Esophagus muscularis mucosa (tissue), 4 donors: ENCODE measurements around the gene RDH11. TPM values are rescaled to one million over a fixed set of nuclear protein-coding genes. Genes with fewer than 3 reads are reported as not detected.
"Not testable (repeated sequence)": the region's sequence is repeated elsewhere in the genome, so short reads cannot be mapped to it uniquely, and the experiment has no call there.

Source experiments
- DNase-seq: peaks from one replicate; pipeline ENCODE4 v3.0.0-alpha.2; 2017; ENCODE audit errors: extremely low spot score
- H3K27ac ChIP-seq, 4 donors: fragments of 200-600 bp; sonication (generic); replicated peaks in 1 of 4; 1 replicate in 3 of 4; 2 replicates in 1 of 4; pipeline ENCODE4 v1.5.1; 2016 to 2019; ENCODE audit warnings: mild to moderate bottlenecking in 1 of 4
- H3K27me3 ChIP-seq, 4 donors: fragments of 200-600 bp; sonication (generic); one replicate each; pipeline versions ENCODE4 v1.5.1 to v1.6.0; 2016 to 2019
- H3K36me3 ChIP-seq, 4 donors: fragments of 200-600 bp; sonication (generic); one replicate each; pipeline ENCODE4 v1.5.1; 2016 to 2019
- H3K4me1 ChIP-seq, 4 donors: fragments of 200-600 bp; sonication (generic); one replicate each; pipeline ENCODE4 v1.5.1; 2016 to 2019
- H3K4me3 ChIP-seq, 4 donors: fragments of 200-600 bp; sonication (generic); 1 replicate in 2 of 4; 2 replicates in 2 of 4; pipeline ENCODE4 v1.5.1; 2016 to 2019; ENCODE audit warnings: mild to moderate bottlenecking in 4 of 4, moderate library complexity in 1 of 4
- H3K9me3 ChIP-seq, 4 donors: fragments of 200-600 bp; sonication (generic); 1 replicate in 3 of 4; 2 replicates in 1 of 4; pipeline ENCODE4 v1.5.1; 2016 to 2019
- EP300 ChIP-seq: sonication (generic); formaldehyde crosslinking; IDR thresholded peaks from one replicate; pipeline ENCODE4 v1.6.1; 2017; ENCODE audit warnings: antibody characterized with exemption
- POLR2A ChIP-seq: fragments of 450-650 bp; IDR thresholded peaks from one replicate; pipeline ENCODE4 v1.6.1; 2017; ENCODE audit warnings: antibody characterized with exemption, moderate library complexity, mild to moderate bottlenecking, low read depth
- POLR2AphosphoS5 ChIP-seq, 2 donors: sonication (generic); formaldehyde crosslinking; IDR thresholded peaks; one replicate each; pipeline ENCODE4 v1.6.1; 2017; ENCODE audit warnings: antibody characterized with exemption in 2 of 2
- WGBS: methylation state at CpG from one replicate; pipeline ENCODE4 v1.1.5; 2018; 5-methylcytosine and 5-hydroxymethylcytosine counted together
- intact Hi-C: fragments of 100-400 bp; cut with DNase I; formaldehyde crosslinking; loops from one replicate; pipeline ENCODE4 v1.15.1; 2023
- total RNA-seq, 4 donors: library from RNA; depleted of rRNA; stranded (reverse); fragments of >200 nt; gene quantifications; one replicate each; pipeline versions ENCODE4 v1.1.0 to v1.2.1, GENCODE V29; 2016
- TF ChIP-seq, protein P1 (sequence below), 3 experiments: fragments of 200-600 bp in 2 of 3; fragments of 450-650 bp in 1 of 3; sonication (generic) in 2 of 3; IDR thresholded peaks; one replicate each; pipeline ENCODE4 v1.5.1; 2017 to 2019; ENCODE audit warnings: antibody characterized with exemption in 3 of 3, mild to moderate bottlenecking in 2 of 3, moderate library complexity in 1 of 3

Gene RDH11
- total RNA-seq, 4 donors from 2014 or later, result 29.9 to 36.9 (median 33.6) TPM

DNA sequence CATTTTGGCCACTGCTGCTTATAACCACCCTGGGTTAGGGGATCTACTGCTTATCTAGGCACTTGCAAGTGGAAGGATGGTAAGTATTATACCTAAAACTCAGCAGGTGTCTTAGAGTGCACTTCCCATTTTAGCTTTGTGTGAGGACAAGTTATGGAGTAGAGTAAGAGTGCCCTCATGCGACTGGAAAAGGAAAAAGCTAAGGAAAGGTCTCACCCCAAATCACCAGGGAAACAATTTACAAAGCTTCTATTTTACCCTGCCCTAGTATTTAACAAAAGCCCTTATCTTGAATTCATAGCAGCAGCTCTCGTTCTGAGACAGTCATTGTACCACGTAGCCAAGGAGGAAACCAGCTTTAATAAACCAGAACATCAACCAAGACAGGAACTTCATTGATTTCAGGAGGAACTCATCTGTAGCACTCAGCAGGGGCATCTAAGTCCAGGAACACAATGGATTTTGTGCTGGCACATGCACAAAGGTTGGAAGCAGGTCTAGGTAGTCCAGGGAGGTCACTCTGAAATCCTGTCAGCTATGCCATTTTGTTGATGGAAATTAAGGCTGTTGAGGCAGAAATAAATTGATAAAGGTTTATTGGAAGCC lies 9.0 kb upstream of the RDH11 start:
- WGBS, result 0% methylated on average over 3 of the region's 3 CpGs
- no peak for DNase-seq
- no peak overlapping the region for H3K4me3 ChIP-seq
- H3K27ac ChIP-seq, result no peak overlapping the region
- H3K4me1 ChIP-seq, result no peaks in the 10 kb centered on the region
- no peaks in the 10 kb centered on the region for H3K27me3 ChIP-seq
- H3K9me3 ChIP-seq, result no peaks in the 10 kb centered on the region
- TF ChIP-seq POLR2AphosphoS5 (IDR thresholded peaks at IDR 0.05), result no peak
- TF ChIP-seq, protein P1, sequence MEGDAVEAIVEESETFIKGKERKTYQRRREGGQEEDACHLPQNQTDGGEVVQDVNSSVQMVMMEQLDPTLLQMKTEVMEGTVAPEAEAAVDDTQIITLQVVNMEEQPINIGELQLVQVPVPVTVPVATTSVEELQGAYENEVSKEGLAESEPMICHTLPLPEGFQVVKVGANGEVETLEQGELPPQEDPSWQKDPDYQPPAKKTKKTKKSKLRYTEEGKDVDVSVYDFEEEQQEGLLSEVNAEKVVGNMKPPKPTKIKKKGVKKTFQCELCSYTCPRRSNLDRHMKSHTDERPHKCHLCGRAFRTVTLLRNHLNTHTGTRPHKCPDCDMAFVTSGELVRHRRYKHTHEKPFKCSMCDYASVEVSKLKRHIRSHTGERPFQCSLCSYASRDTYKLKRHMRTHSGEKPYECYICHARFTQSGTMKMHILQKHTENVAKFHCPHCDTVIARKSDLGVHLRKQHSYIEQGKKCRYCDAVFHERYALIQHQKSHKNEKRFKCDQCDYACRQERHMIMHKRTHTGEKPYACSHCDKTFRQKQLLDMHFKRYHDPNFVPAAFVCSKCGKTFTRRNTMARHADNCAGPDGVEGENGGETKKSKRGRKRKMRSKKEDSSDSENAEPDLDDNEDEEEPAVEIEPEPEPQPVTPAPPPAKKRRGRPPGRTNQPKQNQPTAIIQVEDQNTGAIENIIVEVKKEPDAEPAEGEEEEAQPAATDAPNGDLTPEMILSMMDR (IDR thresholded peaks at IDR 0.05), result peak; percentile 53 to 77 (median 72)
- no peak for TF ChIP-seq POLR2A
- TF ChIP-seq EP300, result no peak
- intact Hi-C loops, result loop anchor here (5.0 to 10.0 kb wide), 2 partner anchors 120 to 277 kb away; no protein-coding TSS in a partner anchor
- no peaks in the 10 kb centered on the region for H3K36me3 ChIP-seq

DNA sequence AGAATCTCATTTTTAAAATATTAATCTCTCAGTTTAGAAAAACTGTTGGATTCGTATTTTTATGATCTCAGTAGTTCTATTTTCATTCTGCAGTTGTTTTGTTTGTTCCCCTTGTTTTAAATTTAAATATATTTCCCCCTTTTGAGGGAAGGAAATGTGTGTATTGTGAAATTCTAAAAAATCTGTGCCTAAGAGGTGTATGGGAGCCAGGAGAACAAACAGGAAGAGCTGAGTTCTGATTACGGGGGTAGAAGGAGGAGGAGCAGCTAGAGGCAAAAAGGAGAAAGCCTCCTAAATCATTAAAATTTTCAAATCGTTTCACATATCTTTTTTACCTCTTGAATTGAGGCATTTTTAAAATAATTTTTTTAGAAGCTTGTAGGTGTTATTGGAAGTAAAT lies 8.4 kb upstream of the RDH11 start:
- H3K36me3 ChIP-seq, result no peaks in the 10 kb centered on the region
- intact Hi-C loops, result loop anchor here (5.0 to 10.0 kb wide), 2 partner anchors 119 to 277 kb away; no protein-coding TSS in a partner anchor
- H3K4me3 ChIP-seq, result no peak overlapping the region
- 42% methylated on average over 3 of the region's 3 CpGs for WGBS
- TF ChIP-seq, protein P1 (IDR thresholded peaks at IDR 0.05), result no peak
- TF ChIP-seq EP300 (no peak), POLR2A (no peak), POLR2AphosphoS5 (IDR thresholded peaks at IDR 0.05) (no peak)
- no peaks in the 10 kb centered on the region for H3K9me3 ChIP-seq
- H3K4me1 ChIP-seq, result no peaks in the 10 kb centered on the region
- H3K27ac ChIP-seq, result no peak overlapping the region
- no peak for DNase-seq
- no peaks in the 10 kb centered on the region for H3K27me3 ChIP-seq

DNA sequence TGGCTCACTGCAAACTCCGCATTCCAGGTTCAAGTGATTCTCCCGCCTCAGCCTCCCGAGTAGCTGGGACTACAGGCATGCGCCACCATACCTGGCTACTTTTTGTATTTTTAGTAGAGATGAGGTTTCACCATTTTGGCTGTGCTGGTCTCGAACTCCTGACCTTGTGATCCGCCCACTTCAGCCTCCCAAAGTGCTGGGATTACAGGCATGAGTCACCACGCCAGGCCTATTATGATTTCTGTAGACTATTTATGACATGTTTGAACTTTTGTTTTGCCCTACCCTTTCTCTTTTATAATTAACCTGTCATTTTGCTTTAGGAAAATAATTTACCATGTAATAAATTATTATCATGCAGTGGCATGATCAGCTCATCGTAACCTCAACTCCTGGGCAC lies 5.9 kb upstream of the RDH11 start, which contains the start of gene RDH12:
Gene RDH12, plus strand, starts transcription at position 395 of the 400 bp plus-strand sequence. CDS start 20,757 bp downstream, outside the sequence.
- intact Hi-C loops, result loop anchor here (5.0 to 10.0 kb wide), 2 partner anchors 117 to 274 kb away; no protein-coding TSS in a partner anchor
- not testable (repeated sequence) for H3K4me3 ChIP-seq, H3K27me3 ChIP-seq, H3K36me3 ChIP-seq, H3K4me1 ChIP-seq, DNase-seq, H3K27ac ChIP-seq, H3K9me3 ChIP-seq
- 88% methylated on average over 8 of the region's 8 CpGs for WGBS

DNA sequence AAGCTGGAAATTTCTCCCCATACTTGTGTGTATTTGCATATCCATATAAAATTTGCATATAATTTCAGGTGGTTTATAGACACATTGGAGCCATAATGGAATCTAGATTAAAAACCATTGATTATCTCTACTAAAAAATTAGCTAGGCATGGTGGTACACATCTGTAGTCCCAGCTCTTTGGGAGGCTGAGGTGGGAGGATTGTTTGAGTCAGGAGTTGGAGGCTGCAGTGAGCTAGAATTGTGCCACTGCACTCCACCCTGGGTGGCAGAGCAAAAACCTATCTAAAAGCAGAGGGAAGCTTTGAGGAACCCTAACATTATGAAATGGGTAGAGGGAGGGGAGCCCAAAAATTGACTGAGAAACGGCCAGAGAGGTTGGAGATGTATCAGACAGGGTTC lies 2.6 kb upstream of the RDH11 start:
- no peak for DNase-seq
- Histone ChIP-seq H3K27ac (no peak overlapping the region), H3K36me3 (no peaks in the 10 kb centered on the region), H3K27me3 (no peaks in the 10 kb centered on the region), H3K4me3 (no peak overlapping the region), H3K4me1 (peaks cover 4 to 24% (median 18%) of the 10 kb centered on the region in 4 donors), H3K9me3 (no peaks in the 10 kb centered on the region)
- WGBS, result 67% methylated on average over 1 of the region's 1 CpG
- intact Hi-C loops, result loop anchor here (5.0 kb wide), 1 partner anchor 81 kb away; the partner anchor contains the start of gene ARG2
- TF ChIP-seq, protein P1 (IDR thresholded peaks at IDR 0.05), result no peak
- TF ChIP-seq EP300, result no peak
- TF ChIP-seq POLR2A, result no peak
- TF ChIP-seq POLR2AphosphoS5 (IDR thresholded peaks at IDR 0.05), result no peak

DNA sequence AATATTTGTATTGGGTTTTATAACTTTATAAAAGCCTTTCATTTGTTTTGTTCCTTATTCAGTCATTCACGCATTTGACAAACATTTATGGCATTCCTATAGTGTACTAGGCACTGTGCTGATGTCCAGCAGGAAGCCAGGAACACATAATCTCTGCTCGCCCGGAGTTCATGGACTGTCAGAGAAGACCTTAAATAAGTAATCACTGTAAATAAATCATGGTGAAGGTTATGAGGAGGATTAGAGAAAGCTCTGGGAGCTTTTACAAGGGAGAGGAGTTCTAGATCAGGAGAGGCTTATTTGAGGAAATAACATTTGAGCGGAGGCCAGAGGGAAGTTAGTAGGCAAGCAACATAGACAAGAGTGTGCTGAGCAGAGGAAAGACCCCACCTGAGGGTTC lies 1.4 kb upstream of the RDH11 start:
- no peak overlapping the region for H3K4me3 ChIP-seq
- H3K27ac ChIP-seq, result no peak overlapping the region
- TF ChIP-seq, protein P1 (IDR thresholded peaks at IDR 0.05), result no peak
- TF ChIP-seq EP300, result no peak
- TF ChIP-seq POLR2AphosphoS5 (IDR thresholded peaks at IDR 0.05), result no peak
- no peak for TF ChIP-seq POLR2A
- H3K4me1 ChIP-seq, result peaks cover 4 to 27% (median 23%) of the 10 kb centered on the region in 4 donors
- H3K27me3 ChIP-seq, result no peaks in the 10 kb centered on the region
- 74% methylated on average over 4 of the region's 4 CpGs for WGBS
- no peak for DNase-seq
- H3K9me3 ChIP-seq, result no peaks in the 10 kb centered on the region
- peaks cover 2 to 10% (median 4%) of the 10 kb centered on the region in 4 donors for H3K36me3 ChIP-seq
- intact Hi-C loops, result loop anchor here (5.0 kb wide), 1 partner anchor 80 kb away; the partner anchor contains the start of gene ARG2
